Gastroesophageal sphincter (tissue), 3 donors: ENCODE measurements around the gene FGF16.

Experiments
- CTCF ChIP-seq, 4 experiments: fragments of 200-600 bp in 2 of 4; fragments of 450-650 bp in 2 of 4; sonication (generic) in 1 of 4; IDR thresholded peaks; one replicate each; pipeline ENCODE4 v1.5.1; 2017 to 2019; ENCODE audit warnings: antibody characterized with exemption in 4 of 4, mild to moderate bottlenecking in 2 of 4, moderate library complexity in 2 of 4
- EP300 ChIP-seq: sonication (generic); formaldehyde crosslinking; IDR thresholded peaks from one replicate; pipeline ENCODE4 v1.6.1; 2017; ENCODE audit warnings: antibody characterized with exemption, mild to moderate bottlenecking
- POLR2A ChIP-seq, 2 donors: fragments of 450-650 bp; IDR thresholded peaks; one replicate each; pipeline ENCODE4 v1.6.1; 2017; ENCODE audit warnings: antibody characterized with exemption in 2 of 2, mild to moderate bottlenecking in 2 of 2, moderate library complexity in 1 of 2
- POLR2AphosphoS5 ChIP-seq: sonication (generic); formaldehyde crosslinking; IDR thresholded peaks from one replicate; pipeline ENCODE4 v1.6.1; 2017; ENCODE audit warnings: antibody characterized with exemption

- TF ChIP-seq CTCF (IDR thresholded peaks at IDR 0.05), result no peak
- no peak for TF ChIP-seq POLR2A (IDR thresholded peaks at IDR 0.05)
- TF ChIP-seq POLR2AphosphoS5, result no peak
- TF ChIP-seq EP300, result no peak
Observed at GRCh38 chrX:77415161-77415560, 32.0 kb upstream of the FGF16 start.
